GM12873 (cell line): ENCODE results near the gene ENKUR.

Experiments used
- TF ChIP-seq, protein P1 (sequence below): IDR thresholded peaks from 2 replicates; pipeline ENCODE4 v1.5.1; 2012; ENCODE audit warnings: low read depth, mild to moderate bottlenecking, moderate library complexity, low read length, control low read depth; ENCODE audit not compliant: insufficient read depth; ENCODE audit errors: missing control alignments

ENKUR gene

DNA sequence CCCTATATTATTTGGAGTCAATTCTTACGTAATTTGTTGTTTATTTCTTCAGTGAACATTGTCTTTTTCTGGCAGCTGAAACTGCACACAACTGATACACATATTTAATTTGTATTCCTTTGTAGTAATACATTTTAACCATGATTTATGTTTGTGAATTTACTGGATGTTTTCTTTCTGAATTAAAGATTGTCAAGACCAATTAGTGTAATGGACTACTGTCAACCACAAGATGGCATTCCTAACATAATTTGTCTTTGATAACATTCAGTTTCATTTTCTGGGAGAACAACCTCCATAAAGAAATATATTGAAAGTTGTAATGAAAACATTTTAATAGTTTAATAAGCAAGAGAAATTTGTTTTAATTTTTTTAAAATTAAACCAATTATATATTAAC is 10.5 kb upstream of the ENKUR start:
- TF ChIP-seq, protein P1, sequence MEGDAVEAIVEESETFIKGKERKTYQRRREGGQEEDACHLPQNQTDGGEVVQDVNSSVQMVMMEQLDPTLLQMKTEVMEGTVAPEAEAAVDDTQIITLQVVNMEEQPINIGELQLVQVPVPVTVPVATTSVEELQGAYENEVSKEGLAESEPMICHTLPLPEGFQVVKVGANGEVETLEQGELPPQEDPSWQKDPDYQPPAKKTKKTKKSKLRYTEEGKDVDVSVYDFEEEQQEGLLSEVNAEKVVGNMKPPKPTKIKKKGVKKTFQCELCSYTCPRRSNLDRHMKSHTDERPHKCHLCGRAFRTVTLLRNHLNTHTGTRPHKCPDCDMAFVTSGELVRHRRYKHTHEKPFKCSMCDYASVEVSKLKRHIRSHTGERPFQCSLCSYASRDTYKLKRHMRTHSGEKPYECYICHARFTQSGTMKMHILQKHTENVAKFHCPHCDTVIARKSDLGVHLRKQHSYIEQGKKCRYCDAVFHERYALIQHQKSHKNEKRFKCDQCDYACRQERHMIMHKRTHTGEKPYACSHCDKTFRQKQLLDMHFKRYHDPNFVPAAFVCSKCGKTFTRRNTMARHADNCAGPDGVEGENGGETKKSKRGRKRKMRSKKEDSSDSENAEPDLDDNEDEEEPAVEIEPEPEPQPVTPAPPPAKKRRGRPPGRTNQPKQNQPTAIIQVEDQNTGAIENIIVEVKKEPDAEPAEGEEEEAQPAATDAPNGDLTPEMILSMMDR = no peak

DNA sequence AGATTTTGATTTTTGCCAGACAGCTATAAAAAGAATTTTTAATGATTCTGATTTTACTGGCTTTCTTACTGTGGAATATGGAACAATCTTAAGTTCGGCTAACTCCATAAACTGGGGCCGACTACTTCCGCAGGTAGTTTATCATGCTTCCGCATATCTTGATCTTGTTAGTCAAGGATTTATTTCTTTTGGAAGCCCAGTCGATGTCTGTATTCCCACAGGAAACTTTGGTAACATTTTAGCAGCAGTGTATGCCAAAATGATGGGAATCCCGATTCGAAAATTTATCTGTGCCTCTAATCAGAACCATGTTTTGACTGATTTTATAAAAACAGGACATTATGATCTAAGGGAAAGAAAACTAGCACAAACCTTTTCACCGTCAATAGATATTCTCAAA is 8.6 kb upstream of the ENKUR start:
- TF ChIP-seq, protein P1 = no peak

DNA sequence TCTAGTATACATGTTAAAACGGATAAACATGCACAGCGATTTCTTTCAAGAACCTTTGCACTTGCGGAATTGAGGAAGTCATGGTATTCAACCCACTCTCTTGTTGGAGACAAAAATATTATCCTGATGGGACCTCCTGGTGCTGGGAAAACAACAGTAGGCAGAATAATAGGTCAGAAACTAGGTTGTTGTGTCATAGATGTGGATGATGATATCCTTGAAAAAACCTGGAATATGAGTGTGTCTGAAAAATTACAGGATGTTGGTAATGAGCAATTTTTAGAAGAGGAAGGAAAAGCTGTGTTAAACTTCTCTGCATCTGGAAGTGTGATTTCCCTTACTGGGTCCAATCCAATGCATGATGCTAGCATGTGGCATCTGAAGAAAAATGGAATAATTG is 7.3 kb upstream of the ENKUR start:
- TF ChIP-seq, protein P1 = no peak

DNA sequence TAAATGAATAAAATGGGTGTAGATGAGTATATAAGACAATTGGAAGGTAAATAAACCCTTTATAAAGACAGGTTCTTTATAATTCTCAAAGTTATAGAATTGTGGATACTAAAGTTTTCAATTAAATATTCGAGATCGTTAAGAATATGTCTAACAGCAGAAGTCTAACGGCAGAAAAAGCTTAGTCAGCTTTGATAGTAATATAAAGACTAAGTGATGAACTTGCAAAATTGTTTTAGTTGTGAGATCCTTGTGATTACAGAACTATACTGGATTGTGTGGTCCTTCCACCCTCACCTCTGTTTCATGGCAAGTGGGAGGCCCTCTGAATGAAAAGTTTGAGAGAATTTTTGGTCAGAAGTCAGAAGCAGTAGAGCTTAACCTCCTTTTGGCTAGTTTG is 2.7 kb upstream of the ENKUR start:
- TF ChIP-seq, protein P1 = no peak

DNA sequence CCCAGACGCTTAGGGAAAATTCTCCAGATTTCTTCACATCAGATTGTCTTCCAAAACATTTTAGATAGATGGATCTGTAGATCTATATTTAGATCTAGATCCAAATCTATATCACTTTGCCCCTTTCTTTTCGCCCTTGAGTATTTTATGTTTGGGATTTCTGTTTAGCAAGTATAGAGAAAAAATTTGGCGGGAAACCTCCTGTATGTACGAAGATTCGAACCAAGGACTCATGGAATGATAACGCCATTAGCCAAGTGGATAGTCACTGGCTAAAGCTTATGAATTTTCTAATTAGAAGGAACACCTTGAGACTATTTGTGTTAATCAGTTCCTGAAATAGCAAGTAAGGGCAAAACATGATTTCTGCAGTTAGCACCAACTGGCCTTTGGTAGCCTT is 1.7 kb upstream of the ENKUR start:
- TF ChIP-seq, protein P1 = no peak

DNA sequence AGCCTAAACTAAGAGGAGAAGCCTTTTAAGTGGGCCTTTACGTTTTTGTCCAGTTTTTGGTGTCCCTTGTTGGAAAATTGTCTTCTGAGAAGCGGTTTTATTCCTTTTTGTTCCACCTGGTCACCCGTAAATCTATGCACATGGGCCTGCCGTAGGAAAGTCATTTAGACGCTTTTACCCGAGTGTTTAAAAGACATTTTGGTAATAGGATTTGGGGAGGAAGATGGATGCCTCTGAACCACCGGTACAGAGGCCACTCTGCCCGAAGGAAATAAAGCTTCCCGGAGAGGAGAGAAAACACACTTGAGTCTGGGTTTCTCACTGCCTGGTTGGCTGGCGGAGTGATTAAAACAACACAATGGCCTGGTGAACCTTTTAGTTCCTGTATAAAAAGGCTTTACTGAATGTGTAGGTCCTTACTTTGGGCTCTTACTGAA is 1.2 kb upstream of the ENKUR start:
- TF ChIP-seq, protein P1 = no peak

DNA sequence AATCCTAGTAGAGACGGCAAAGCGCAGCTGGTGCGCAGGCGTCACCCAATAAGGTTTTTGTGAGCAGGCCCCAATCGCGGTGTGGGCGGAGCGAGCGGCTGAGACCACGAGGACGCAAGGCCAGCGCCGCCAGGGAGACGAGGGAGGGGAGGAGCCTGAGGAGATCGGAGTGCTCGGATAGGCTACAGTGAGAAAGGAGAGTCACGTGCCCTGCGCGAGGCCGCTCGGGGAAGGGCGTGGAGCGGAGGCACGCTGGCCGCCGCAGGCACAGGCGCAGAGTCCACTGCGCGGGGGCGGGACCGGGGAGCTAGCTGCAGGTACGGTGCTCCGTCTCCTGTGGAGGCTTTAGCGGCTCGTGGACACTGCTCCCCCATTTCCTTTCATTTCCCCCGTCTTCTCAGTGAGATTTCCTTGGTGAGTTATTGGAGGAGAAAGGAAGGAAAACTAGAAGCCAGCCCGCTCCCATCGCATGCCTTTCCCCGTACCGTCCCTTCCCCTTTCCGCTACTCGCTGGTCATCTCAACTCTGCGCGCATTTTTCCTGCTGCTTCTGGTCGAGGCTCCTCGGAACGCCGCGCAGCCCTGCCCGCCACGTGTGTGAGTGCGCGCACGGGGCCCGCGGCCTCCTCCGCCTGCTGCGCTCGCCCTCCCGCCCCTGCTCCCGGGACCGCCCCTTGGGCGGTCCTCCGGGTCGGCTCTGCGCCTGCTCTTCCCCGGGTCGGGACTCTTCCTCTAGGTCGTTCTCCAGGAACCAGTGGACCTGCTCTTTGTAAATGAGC is 607 bp upstream of the ENKUR start, which contains the start of gene THNSL1:
Gene THNSL1 (plus strand): TSS at position 237 of the 778 bp plus-strand sequence. CDS start 6,612 bp downstream, outside the sequence.
- TF ChIP-seq, protein P1 = no peak
